Thyroid gland (tissue), 4 donors: ENCODE data around the gene GARIN5A. TPM values are rescaled to one million over a fixed set of nuclear protein-coding genes. Genes with fewer than 3 reads are reported as not detected.

ENCODE experiments used
- DNase-seq, 2 donors: peaks; one replicate each; pipeline ENCODE4 v3.0.0-alpha.2; 2019
- H3K27ac ChIP-seq, 3 donors: fragments of 200-600 bp; sonication (generic); 1 replicate in 2 of 3; 2 replicates in 1 of 3; pipeline ENCODE4 v1.5.1; 2016 to 2019; ENCODE audit warnings: mild to moderate bottlenecking in 1 of 3, moderate library complexity in 1 of 3
- H3K27me3 ChIP-seq: fragments of 200-600 bp; sonication (generic); one replicate; pipeline ENCODE4 v1.5.1; 2019
- H3K36me3 ChIP-seq, 2 donors: fragments of 200-600 bp; sonication (generic); one replicate each; pipeline ENCODE4 v1.5.1; 2016 to 2019
- H3K4me1 ChIP-seq, 2 donors: fragments of 200-600 bp; sonication (generic); one replicate each; pipeline ENCODE4 v1.5.1; 2017 to 2019
- H3K4me3 ChIP-seq, 3 donors: fragments of 200-600 bp; sonication (generic); replicated peaks in 1 of 3; 1 replicate in 2 of 3; 2 replicates in 1 of 3; pipeline ENCODE4 v1.5.1; 2016; ENCODE audit warnings: mild to moderate bottlenecking in 1 of 3
- H3K9me3 ChIP-seq: fragments of 200-600 bp; sonication (generic); one replicate; pipeline ENCODE4 v1.5.1; 2017
- POLR2A ChIP-seq, 2 donors: fragments of 450-650 bp; IDR thresholded peaks; one replicate each; pipeline ENCODE4 v1.6.1; 2017; ENCODE audit warnings: antibody characterized with exemption in 2 of 2, mild to moderate bottlenecking in 2 of 2, moderate library complexity in 1 of 2
- WGBS, 2 donors: methylation state at CpG; one replicate each; pipeline ENCODE4 v1.1.5; 2017; 5-methylcytosine and 5-hydroxymethylcytosine counted together
- intact Hi-C: fragments of 100-400 bp; cut with DNase I; formaldehyde crosslinking; loops from one replicate; pipeline ENCODE4 v1.15.1; 2023
- total RNA-seq, 4 donors: library from RNA; depleted of rRNA; stranded (reverse); fragments of >200 nt; gene quantifications; one replicate each; pipeline ENCODE4 v1.2.3, GENCODE V29; 2016
- TF ChIP-seq, protein P1 (sequence below), 6 experiments: fragments of 200-600 bp in 3 of 6; fragments of 450-650 bp in 3 of 6; sonication (generic) in 3 of 6; IDR thresholded peaks; one replicate each; pipeline ENCODE4 v1.5.1; 2016 to 2019; ENCODE audit warnings: antibody characterized with exemption in 6 of 6, mild to moderate bottlenecking in 2 of 6, inconsistent platforms in 1 of 6, moderate library complexity in 1 of 6

GARIN5A gene
- total RNA-seq, 4 donors from 2014 or later, result 1.4 to 8.1 (median 5.0) TPM

DNA sequence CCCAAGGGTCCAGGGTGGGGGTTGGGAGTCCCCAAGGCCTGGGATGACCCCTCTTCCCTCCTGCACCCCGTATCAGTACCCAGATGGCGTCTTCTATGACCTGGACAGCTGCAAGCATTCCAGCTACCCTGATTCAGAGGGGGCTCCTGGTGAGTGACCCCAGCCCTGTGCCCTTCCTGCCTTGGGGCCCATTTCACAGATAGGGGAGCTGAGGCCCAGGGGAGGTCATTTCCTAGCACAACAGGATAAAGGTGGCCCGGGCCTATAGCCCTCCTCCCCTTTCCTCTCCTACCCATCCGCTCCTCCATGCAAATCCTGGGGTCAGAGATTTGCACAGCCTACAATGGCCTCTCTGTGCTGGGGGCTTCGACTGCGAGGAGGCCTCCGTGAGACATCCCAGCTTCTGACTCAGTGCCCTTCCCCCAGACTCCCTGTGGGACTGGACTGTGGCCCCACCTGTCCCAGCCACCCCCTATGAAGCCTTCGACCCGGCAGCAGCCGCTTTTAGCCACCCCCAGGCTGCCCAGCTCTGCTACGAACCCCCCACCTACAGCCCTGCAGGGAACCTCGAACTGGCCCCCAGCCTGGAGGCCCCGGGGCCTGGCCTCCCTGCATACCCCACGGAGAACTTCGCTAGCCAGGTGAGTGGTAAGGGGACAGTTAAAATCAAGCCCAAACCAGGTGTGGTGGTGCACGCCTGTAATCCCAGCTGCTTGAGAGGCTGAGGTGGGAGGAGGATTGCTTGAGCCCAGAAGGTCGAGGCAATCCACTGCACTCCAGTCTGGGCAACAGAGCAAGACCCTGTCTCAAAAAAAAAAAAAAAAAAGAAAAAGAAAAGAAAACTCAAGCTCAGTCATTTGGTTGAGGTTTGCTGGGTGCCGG lies 54.0 kb downstream of the GARIN5A start:
- Histone ChIP-seq H3K36me3 (no peaks in the 10 kb centered on the region), H3K4me3 (no peak overlapping the region), H3K27ac (no peak overlapping the region), H3K9me3 (no peaks in the 10 kb centered on the region), H3K27me3 (peaks cover 13% of the 10 kb centered on the region), H3K4me1 (no peaks in the 10 kb centered on the region)
- WGBS, 2 donors, result 85 to 87% methylated on average over 10 to 16 of the region's 18 CpGs
- intact Hi-C loops, result no loop called here
- no peak for TF ChIP-seq POLR2A (IDR thresholded peaks at IDR 0.05)
- TF ChIP-seq, protein P1, sequence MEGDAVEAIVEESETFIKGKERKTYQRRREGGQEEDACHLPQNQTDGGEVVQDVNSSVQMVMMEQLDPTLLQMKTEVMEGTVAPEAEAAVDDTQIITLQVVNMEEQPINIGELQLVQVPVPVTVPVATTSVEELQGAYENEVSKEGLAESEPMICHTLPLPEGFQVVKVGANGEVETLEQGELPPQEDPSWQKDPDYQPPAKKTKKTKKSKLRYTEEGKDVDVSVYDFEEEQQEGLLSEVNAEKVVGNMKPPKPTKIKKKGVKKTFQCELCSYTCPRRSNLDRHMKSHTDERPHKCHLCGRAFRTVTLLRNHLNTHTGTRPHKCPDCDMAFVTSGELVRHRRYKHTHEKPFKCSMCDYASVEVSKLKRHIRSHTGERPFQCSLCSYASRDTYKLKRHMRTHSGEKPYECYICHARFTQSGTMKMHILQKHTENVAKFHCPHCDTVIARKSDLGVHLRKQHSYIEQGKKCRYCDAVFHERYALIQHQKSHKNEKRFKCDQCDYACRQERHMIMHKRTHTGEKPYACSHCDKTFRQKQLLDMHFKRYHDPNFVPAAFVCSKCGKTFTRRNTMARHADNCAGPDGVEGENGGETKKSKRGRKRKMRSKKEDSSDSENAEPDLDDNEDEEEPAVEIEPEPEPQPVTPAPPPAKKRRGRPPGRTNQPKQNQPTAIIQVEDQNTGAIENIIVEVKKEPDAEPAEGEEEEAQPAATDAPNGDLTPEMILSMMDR (IDR thresholded peaks at IDR 0.05), result no peak
- no peak for DNase-seq

DNA sequence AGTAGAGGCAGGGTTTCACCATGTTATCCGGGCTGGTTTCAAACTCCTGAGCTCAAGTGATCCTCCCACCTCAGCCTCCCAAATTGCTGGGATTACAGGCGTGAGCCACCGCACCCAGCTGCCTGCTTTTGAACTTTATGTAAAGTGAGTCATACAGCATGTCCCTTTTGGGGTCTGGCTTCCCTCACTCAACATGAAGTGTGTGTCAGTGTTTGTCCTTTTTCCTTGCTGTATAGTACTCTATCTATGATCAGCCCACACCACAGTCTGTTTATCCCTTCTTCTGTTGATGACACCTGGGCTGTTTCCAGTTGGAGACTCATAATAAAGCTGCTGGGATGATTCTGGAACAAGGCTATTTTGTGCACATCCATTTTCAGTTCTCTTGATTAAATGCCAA lies 55.8 kb downstream of the GARIN5A start:
- Histone ChIP-seq H3K4me1 (no peaks in the 10 kb centered on the region), H3K27ac (no peak overlapping the region), H3K27me3 (peaks cover 13% of the 10 kb centered on the region), H3K9me3 (no peaks in the 10 kb centered on the region), H3K4me3 (no peak overlapping the region), H3K36me3 (no peaks in the 10 kb centered on the region)
- 79 to 81% methylated on average over 3 of the region's 3 CpGs for WGBS, 2 donors
- no peak for TF ChIP-seq POLR2A (IDR thresholded peaks at IDR 0.05)
- TF ChIP-seq, protein P1 (IDR thresholded peaks at IDR 0.05), result no peak
- intact Hi-C loops, result no loop called here
- no peak for DNase-seq

DNA sequence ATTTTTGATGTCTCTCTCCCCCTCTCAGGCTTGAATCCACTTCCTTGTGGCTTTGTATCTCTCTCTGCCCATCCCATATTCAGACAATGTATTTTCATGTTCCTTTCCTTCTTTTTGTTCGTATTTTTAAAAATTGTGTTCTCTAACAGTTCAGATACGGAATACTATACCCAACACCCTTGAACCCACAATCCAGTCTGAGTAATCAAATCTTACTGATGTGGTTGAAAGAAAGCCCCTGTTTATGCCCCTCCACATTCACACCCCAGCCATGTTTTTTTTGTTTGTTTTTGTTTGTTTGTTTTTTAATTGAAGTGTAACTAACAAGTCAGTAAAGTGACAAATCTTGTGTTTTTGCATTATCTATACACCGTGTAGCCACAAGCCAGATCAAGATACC lies 56.5 kb downstream of the GARIN5A start:
- no peak for TF ChIP-seq POLR2A (IDR thresholded peaks at IDR 0.05)
- TF ChIP-seq, protein P1 (IDR thresholded peaks at IDR 0.05), result no peak
- DNase-seq, result no peak
- no peak overlapping the region for H3K27ac ChIP-seq
- WGBS, 2 donors, result 36 to 43% methylated on average over 3 of the region's 3 CpGs
- H3K27me3 ChIP-seq, result peaks cover 13% of the 10 kb centered on the region
- H3K4me3 ChIP-seq, result no peak overlapping the region
- intact Hi-C loops, result no loop called here
- H3K4me1 ChIP-seq, result no peaks in the 10 kb centered on the region
- H3K36me3 ChIP-seq, result no peaks in the 10 kb centered on the region
- H3K9me3 ChIP-seq, result no peaks in the 10 kb centered on the region

DNA sequence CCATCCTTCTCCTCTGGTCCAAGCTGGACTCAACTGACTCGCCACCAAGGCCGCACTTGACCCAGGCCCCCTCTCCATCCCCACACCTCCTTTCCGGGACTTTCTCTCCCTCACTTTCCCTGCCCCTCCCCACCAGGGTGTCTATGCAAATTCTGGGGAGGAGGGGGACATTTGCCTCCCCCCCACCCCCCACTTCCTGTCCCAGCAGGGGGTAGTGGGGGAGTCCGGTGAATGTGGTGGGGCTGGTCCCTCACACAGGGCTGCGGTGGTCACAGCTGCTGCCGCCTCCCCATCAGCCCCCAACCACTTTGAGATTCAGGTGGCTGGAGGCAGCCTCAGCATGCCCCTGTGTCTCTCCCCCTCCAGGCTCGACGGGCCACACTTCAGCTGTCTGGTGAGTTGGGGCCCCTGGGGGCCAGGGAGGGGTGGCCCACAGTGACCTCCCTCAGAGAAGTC lies 57.0 kb downstream of the GARIN5A start:
- H3K4me1 ChIP-seq, result peaks cover 0 to 4% of the 10 kb centered on the region in 2 donors
- intact Hi-C loops, result loop anchor here (5.0 kb wide), 1 partner anchor 57 kb away; no protein-coding TSS in a partner anchor
- DNase-seq, result no peak
- peaks cover 13% of the 10 kb centered on the region for H3K27me3 ChIP-seq
- H3K9me3 ChIP-seq, result no peaks in the 10 kb centered on the region
- 11 to 19% methylated on average over 7 to 8 of the region's 8 CpGs for WGBS, 2 donors
- H3K4me3 ChIP-seq, result no peak overlapping the region
- no peaks in the 10 kb centered on the region for H3K36me3 ChIP-seq
- TF ChIP-seq POLR2A (IDR thresholded peaks at IDR 0.05), result no peak
- TF ChIP-seq, protein P1 (IDR thresholded peaks at IDR 0.05), result no peak
- no peak overlapping the region for H3K27ac ChIP-seq

DNA sequence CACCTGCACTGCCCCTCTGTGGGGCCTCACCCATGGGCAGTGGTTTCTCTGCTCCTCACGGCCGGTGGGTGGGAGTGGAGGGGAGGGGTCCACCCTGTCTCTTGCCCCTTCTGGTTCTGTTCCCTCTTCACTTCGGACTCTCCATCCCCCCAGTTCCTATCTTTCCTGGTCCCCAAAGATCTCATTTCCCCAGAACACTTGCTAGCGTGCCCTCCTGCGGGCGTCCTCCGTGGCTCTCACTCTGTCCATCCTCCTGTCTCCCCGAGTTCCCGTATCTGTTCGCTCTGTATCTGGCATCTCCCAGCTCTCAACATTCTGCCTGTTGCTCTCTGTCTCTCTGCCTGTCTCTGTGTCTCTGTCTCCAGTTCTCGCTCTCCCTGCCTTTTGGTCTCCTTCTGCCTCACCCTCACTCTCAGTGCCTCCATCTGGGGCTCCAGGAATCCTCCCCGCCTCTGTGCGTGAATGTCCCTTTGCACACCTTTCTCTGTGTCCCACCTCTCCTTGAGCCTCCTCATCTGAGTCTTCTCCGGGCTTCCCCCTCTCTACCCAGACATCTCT lies 57.5 kb downstream of the GARIN5A start:
- Histone ChIP-seq H3K27ac (no peak overlapping the region), H3K9me3 (no peaks in the 10 kb centered on the region), H3K4me1 (peaks cover 0 to 6% of the 10 kb centered on the region in 2 donors), H3K4me3 (no peak overlapping the region), H3K27me3 (peaks cover 13% of the 10 kb centered on the region), H3K36me3 (no peaks in the 10 kb centered on the region)
- TF ChIP-seq POLR2A (IDR thresholded peaks at IDR 0.05), result no peak
- TF ChIP-seq, protein P1 (IDR thresholded peaks at IDR 0.05), result no peak
- DNase-seq, result no peak
- 17 to 18% methylated on average over 14 of the region's 14 CpGs for WGBS, 2 donors
- intact Hi-C loops, result loop anchor here (5.0 kb wide), 1 partner anchor 57 kb away; no protein-coding TSS in a partner anchor
